Measurements from ENCODE around the gene ZNF335.

DNA sequence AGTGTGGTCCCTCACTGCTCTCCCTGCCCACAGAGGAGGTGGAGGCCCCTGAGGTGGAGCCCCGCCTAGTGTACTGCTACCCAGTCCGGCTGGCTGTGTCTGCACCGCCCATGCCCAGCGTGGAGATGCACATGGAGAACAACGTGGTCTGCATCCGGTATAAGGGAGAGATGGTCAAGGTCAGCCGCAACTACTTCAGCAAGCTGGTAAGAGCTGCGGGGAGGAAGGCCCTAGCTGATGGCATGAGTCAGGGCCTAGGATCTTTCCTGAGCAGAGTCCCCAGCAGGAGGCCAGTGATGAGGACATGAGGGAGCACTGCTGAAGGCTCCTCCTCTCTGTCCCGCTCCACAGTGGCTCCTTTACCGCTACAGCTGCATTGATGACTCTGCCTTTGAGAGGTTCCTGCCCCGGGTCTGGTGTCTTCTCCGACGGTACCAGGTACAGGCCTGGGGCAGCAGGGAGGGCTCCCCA lies 26.3 kb downstream of the ZNF335 start:
- TF ChIP-seq POLR2A (IDR thresholded peaks at IDR 0.05; ENCODE audit: low read depth, low read length), result no peak
- TF ChIP-seq TAF1 (IDR thresholded peaks at IDR 0.05; ENCODE audit: low read depth, low read length), result no peak
- no peak for TF ChIP-seq POLR2AphosphoS5 (IDR thresholded peaks at IDR 0.05; ENCODE audit: low read depth, low read length)
- TF ChIP-seq SPI1 (IDR thresholded peaks at IDR 0.05; ENCODE audit: low read depth, low read length), result no peak
